Nephron (organoid): ENCODE data around the gene PELI2.

Experiments
- H3K27ac Mint-ChIP-seq, 3 experiments: 2 replicates each; pipeline ENCODE4 v1.8.0; 2020; ENCODE audit warnings: mixed read lengths in 3 of 3, mild to moderate bottlenecking in 2 of 3, moderate library complexity in 1 of 3
- H3K27me3 Mint-ChIP-seq: 2 replicates; pipeline ENCODE4 v1.8.0; 2021; ENCODE audit warnings: low read depth, mild to moderate bottlenecking, moderate library complexity, mixed read lengths
- H3K36me3 Mint-ChIP-seq: 2 replicates; pipeline ENCODE4 v1.8.0; 2020; ENCODE audit warnings: low read depth, mixed read lengths
- H3K4me1 Mint-ChIP-seq: 2 replicates; pipeline ENCODE4 v1.8.0; 2020; ENCODE audit warnings: mixed read lengths
- H3K4me3 Mint-ChIP-seq, 3 experiments: 2 replicates each; pipeline ENCODE4 v1.8.0; 2020; ENCODE audit warnings: mild to moderate bottlenecking in 3 of 3, mixed read lengths in 3 of 3, moderate library complexity in 2 of 3
- H3K9me3 Mint-ChIP-seq: 2 replicates; pipeline ENCODE4 v1.8.0; 2020; ENCODE audit warnings: mixed read lengths
- CTCF ChIP-seq, 3 experiments: fragments of 200-600 bp; sonication (generic); IDR thresholded peaks; one replicate each; pipeline ENCODE4 v1.5.0; 2021; ENCODE audit warnings: antibody characterized with exemption in 3 of 3; ENCODE audit not compliant: unreplicated experiment in 3 of 3

Gene PELI2

GRCh38 chr14:56198438-56198837, 80.2 kb downstream of the PELI2 start:
- no peaks in the 10 kb centered on the region for H3K36me3 Mint-ChIP-seq
- no peak overlapping the region for H3K4me3 Mint-ChIP-seq
- no peak overlapping the region for H3K27ac Mint-ChIP-seq
- no peaks in the 10 kb centered on the region for H3K27me3 Mint-ChIP-seq
- TF ChIP-seq CTCF (IDR thresholded peaks at IDR 0.05; ENCODE audit: unreplicated experiment in 3 of 3): no peak
- no peaks in the 10 kb centered on the region for H3K9me3 Mint-ChIP-seq
- H3K4me1 Mint-ChIP-seq: peaks cover 7% of the 10 kb centered on the region

GRCh38 chr14:56199095-56199981, 81.1 kb downstream of the PELI2 start:
- no peak overlapping the region for H3K27ac Mint-ChIP-seq
- H3K4me1 Mint-ChIP-seq: peaks cover 7% of the 10 kb centered on the region
- H3K9me3 Mint-ChIP-seq: no peaks in the 10 kb centered on the region
- H3K36me3 Mint-ChIP-seq: no peaks in the 10 kb centered on the region
- H3K27me3 Mint-ChIP-seq: no peaks in the 10 kb centered on the region
- H3K4me3 Mint-ChIP-seq: no peak overlapping the region
- no peak for TF ChIP-seq CTCF (IDR thresholded peaks at IDR 0.05; ENCODE audit: unreplicated experiment in 3 of 3)

- no peak overlapping the region for H3K4me3 Mint-ChIP-seq
These were observed 81.9 kb downstream of the PELI2 start for GRCh38 chr14:56199982-56200577.

GRCh38 chr14:56202256-56202655, 84.0 kb downstream of the PELI2 start:
- no peaks in the 10 kb centered on the region for H3K9me3 Mint-ChIP-seq
- no peak for TF ChIP-seq CTCF (IDR thresholded peaks at IDR 0.05; ENCODE audit: unreplicated experiment in 3 of 3)
- H3K27me3 Mint-ChIP-seq: no peaks in the 10 kb centered on the region
- H3K4me1 Mint-ChIP-seq: no peaks in the 10 kb centered on the region
- no peaks in the 10 kb centered on the region for H3K36me3 Mint-ChIP-seq
- H3K4me3 Mint-ChIP-seq: no peak overlapping the region
- H3K27ac Mint-ChIP-seq: no peak overlapping the region

More at GRCh38 chr14:56199982-56200577, 81.9 kb downstream of the PELI2 start:
- Mint-ChIP-seq H3K27ac (no peak overlapping the region), H3K9me3 (no peaks in the 10 kb centered on the region), H3K27me3 (no peaks in the 10 kb centered on the region), H3K36me3 (no peaks in the 10 kb centered on the region), H3K4me1 (peaks cover 7% of the 10 kb centered on the region)
- no peak for TF ChIP-seq CTCF (IDR thresholded peaks at IDR 0.05; ENCODE audit: unreplicated experiment in 3 of 3)

GRCh38 chr14:56205881-56206280, 87.7 kb downstream of the PELI2 start:
- TF ChIP-seq CTCF (IDR thresholded peaks at IDR 0.05; ENCODE audit: unreplicated experiment in 3 of 3): no peak
- Mint-ChIP-seq H3K9me3 (no peaks in the 10 kb centered on the region), H3K4me3 (no peak overlapping the region), H3K36me3 (no peaks in the 10 kb centered on the region), H3K27me3 (no peaks in the 10 kb centered on the region), H3K27ac (no peak overlapping the region), H3K4me1 (no peaks in the 10 kb centered on the region)
